Right atrium auricular region (tissue), 2 donors: ENCODE results near the gene TRIM63. TPM values are rescaled to one million over a fixed set of nuclear protein-coding genes. Genes with fewer than 3 reads are reported as not detected.
A peak's percentile ranks its signal among the peaks of the same experiment; 100 is the strongest.

Experiments used
- DNase-seq: peaks from one replicate; pipeline ENCODE4 v3.0.0-alpha.2; 2019; ENCODE audit warnings: low spot score
- H3K27ac ChIP-seq, 2 donors: fragments of 200-600 bp; sonication (generic); 1 replicate in 1 of 2; 2 replicates in 1 of 2; pipeline ENCODE4 v1.5.1; 2016 to 2019
- H3K27me3 ChIP-seq, 2 donors: fragments of 200-600 bp; sonication (generic); one replicate each; pipeline versions ENCODE4 v1.5.1 to v1.6.0; 2017 to 2019
- H3K36me3 ChIP-seq: fragments of 200-600 bp; sonication (generic); one replicate; pipeline ENCODE4 v1.5.1; 2016
- H3K4me1 ChIP-seq, 2 donors: fragments of 200-600 bp; sonication (generic); one replicate each; pipeline versions ENCODE4 v1.5.1 to v1.6.0; 2017 to 2019
- H3K4me3 ChIP-seq, 2 donors: fragments of 200-600 bp; sonication (generic); 1 replicate in 1 of 2; 2 replicates in 1 of 2; pipeline ENCODE4 v1.5.1; 2017 to 2019; ENCODE audit warnings: mild to moderate bottlenecking in 1 of 2, moderate library complexity in 1 of 2
- H3K9me3 ChIP-seq, 2 donors: fragments of 200-600 bp; sonication (generic); one replicate each; pipeline ENCODE4 v1.5.1; 2019
- total RNA-seq, 2 donors: library from RNA; depleted of rRNA; stranded (reverse); fragments of >200 nt; gene quantifications; one replicate each; pipeline ENCODE4 v1.1.0, GENCODE V29; 2016
- TF ChIP-seq, protein P1 (sequence below), 2 donors: fragments of 200-600 bp; sonication (generic); IDR thresholded peaks; one replicate each; pipeline ENCODE4 v1.5.1; 2019; ENCODE audit warnings: antibody characterized with exemption in 2 of 2

The TRIM63 gene
- total RNA-seq, 2 donors from 2014 or later = 118 to 151 TPM

DNA sequence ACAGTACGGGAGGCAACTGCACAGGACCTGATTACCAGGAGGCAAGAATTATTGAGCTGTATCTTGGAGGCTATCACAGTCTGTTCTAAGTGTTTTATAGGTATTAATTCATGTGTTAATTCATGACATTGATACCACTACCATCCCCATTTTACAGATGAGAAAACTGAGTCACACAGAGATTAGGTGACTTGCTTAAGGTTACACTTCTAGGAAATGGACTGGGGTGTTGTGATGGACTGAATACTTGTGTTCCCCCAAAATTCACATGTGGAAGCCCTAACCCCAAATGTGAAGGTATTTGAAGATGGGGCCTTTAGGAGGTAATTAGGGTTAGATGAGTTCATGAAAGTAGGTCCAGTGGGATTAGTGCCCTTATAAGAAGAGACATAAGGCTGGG is 10.1 kb upstream of the TRIM63 start:
- Histone ChIP-seq H3K9me3 (no peaks in the 10 kb centered on the region), H3K4me3 (no peak overlapping the region), H3K27me3 (no peaks in the 10 kb centered on the region), H3K4me1 (peaks cover 0 to 26% of the 10 kb centered on the region in 2 donors), H3K27ac (peak overlapping the region in 1 of 2 donors; percentile 89), H3K36me3 (no peaks in the 10 kb centered on the region)
- TF ChIP-seq, protein P1, sequence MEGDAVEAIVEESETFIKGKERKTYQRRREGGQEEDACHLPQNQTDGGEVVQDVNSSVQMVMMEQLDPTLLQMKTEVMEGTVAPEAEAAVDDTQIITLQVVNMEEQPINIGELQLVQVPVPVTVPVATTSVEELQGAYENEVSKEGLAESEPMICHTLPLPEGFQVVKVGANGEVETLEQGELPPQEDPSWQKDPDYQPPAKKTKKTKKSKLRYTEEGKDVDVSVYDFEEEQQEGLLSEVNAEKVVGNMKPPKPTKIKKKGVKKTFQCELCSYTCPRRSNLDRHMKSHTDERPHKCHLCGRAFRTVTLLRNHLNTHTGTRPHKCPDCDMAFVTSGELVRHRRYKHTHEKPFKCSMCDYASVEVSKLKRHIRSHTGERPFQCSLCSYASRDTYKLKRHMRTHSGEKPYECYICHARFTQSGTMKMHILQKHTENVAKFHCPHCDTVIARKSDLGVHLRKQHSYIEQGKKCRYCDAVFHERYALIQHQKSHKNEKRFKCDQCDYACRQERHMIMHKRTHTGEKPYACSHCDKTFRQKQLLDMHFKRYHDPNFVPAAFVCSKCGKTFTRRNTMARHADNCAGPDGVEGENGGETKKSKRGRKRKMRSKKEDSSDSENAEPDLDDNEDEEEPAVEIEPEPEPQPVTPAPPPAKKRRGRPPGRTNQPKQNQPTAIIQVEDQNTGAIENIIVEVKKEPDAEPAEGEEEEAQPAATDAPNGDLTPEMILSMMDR (IDR thresholded peaks at IDR 0.05) = no peak
- DNase-seq = no peak

DNA sequence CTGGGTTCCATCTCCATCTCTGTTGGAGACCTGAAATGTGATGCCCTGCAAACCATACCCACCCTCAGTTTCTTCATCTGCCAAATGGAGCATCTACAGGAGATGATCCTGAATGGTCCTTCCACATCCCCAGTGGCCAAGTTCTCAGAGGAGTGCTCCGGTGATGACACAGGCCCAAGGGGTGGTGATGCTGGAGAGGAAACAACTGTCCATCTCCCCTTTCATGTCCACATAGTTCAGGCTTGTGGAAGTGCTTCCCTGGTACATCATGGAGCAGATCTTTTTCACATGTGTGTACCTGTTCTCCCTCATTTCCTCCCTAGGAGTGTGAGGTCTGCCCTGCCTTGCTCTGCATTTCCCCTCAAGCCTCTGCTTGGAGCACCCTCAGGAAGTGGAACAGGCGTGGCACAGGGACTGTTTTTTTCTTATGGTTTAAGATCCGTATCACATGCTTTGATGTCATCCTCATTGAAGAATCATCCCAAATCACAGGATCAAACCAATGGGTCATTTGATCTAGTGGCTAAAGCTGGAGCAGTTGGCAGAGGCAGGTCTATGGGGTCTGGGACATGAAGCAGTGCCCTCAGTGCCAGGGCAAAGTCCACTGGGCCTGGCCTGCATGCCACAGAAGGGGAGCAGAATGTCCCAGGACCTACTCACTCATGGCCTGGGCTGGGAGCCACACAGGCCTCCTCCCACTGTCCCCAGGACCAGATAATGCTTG is 8.2 kb upstream of the TRIM63 start:
- peaks cover 0 to 26% of the 10 kb centered on the region in 2 donors for H3K4me1 ChIP-seq
- no peaks in the 10 kb centered on the region for H3K27me3 ChIP-seq
- peak overlapping the region; percentile 37 to 58 for H3K27ac ChIP-seq
- DNase-seq = no peak
- no peaks in the 10 kb centered on the region for H3K36me3 ChIP-seq
- TF ChIP-seq, protein P1 (IDR thresholded peaks at IDR 0.05) = no peak
- H3K4me3 ChIP-seq = no peak overlapping the region
- H3K9me3 ChIP-seq = no peaks in the 10 kb centered on the region

DNA sequence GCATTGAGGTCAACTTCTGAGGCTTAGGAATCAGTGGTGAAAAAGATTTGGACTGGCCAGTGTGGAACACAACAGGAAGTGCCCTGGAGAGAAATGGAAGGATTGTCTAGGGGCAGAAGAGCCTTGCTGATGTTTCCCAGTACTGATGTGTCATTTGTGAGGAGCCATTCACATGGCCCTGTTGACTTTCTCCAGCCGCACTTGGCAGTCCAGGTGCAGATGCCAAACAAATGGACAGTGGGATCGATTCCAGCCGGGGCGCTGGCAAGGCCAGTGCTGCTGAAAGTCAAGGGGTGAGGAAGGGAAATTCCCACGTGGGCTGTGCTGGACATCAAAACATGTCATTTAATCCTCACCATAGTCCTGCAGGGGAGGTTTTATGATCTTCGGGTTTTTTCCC is 4.9 kb upstream of the TRIM63 start:
- DNase-seq = no peak
- TF ChIP-seq, protein P1 (IDR thresholded peaks at IDR 0.05) = no peak
- no peak overlapping the region for H3K4me3 ChIP-seq
- no peaks in the 10 kb centered on the region for H3K36me3 ChIP-seq
- no peaks in the 10 kb centered on the region for H3K9me3 ChIP-seq
- peak overlapping the region; percentile 57 to 81 for H3K27ac ChIP-seq
- peaks cover 0 to 9% of the 10 kb centered on the region in 2 donors for H3K4me1 ChIP-seq
- H3K27me3 ChIP-seq = no peaks in the 10 kb centered on the region

DNA sequence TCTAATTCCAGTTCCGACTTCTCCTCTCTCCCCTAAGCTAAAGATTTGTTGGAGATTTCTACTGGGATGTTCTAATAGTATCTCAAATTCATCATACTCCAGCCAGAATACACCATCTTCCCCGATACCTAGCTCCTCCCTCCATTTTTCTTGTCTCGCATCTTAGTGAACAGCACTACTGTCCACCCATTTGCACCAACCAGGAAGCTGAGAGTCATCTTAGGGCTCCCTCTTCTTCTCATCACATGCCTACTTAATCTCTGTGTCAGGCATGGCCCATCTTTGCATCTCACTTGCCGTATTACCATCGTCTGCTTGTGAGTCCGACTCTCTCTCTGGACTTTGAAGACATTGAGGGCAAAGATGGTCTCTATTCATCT is 3.5 kb upstream of the TRIM63 start:
- no peak for DNase-seq
- H3K36me3 ChIP-seq = peaks cover 6% of the 10 kb centered on the region
- no peaks in the 10 kb centered on the region for H3K9me3 ChIP-seq
- TF ChIP-seq, protein P1 (IDR thresholded peaks at IDR 0.05) = no peak
- H3K27ac ChIP-seq = no peak overlapping the region
- H3K4me1 ChIP-seq = peaks cover 0 to 8% of the 10 kb centered on the region in 2 donors
- H3K4me3 ChIP-seq = no peak overlapping the region
- no peaks in the 10 kb centered on the region for H3K27me3 ChIP-seq

DNA sequence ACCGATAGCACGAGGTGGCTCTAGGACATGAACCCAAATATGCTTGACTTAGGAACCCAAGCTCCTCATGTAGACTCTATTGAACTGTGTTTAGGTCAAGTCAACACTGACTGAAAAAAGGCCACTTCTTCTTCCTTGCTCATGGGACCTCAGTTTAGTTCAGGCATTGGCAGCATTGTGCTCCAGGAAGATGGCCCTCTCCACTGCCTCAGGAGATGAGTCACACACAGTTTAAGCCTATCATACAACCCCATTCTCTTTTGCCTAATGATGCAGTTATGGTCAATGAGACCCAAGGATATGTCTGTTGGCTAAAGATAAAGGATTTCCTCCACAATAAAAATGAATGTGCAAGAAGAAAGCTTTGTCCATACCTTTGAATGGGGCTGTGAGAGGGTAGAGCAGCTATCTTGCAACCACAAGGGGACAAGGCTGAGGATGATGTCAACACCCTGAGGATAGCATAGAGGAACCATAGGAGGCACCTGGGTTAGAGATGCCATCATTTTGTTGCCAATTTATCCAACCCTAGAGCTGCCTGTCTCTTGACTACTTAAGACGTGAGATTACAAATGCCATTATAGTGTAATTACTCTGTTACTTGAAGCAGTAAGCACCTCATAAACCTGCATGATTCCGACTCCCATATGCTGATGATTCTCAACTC is 3.0 kb upstream of the TRIM63 start:
- TF ChIP-seq, protein P1 (IDR thresholded peaks at IDR 0.05) = no peak
- H3K4me1 ChIP-seq = peaks cover 0 to 2% of the 10 kb centered on the region in 2 donors
- no peaks in the 10 kb centered on the region for H3K9me3 ChIP-seq
- no peak overlapping the region for H3K4me3 ChIP-seq
- H3K27me3 ChIP-seq = no peaks in the 10 kb centered on the region
- peaks cover 11% of the 10 kb centered on the region for H3K36me3 ChIP-seq
- no peak overlapping the region for H3K27ac ChIP-seq
- DNase-seq = no peak
